ENCODE data around the gene ABITRAM. TPM values are rescaled to one million over a fixed set of nuclear protein-coding genes. Genes with fewer than 3 reads are reported as not detected.
"Not testable (repeated sequence)": the region's sequence is repeated elsewhere in the genome, so short reads cannot be mapped to it uniquely, and the experiment has no call there.

The ABITRAM gene
- total RNA-seq, 4 donors from 2014 or later = 9.8 to 17.2 (median 12.8) TPM

DNA sequence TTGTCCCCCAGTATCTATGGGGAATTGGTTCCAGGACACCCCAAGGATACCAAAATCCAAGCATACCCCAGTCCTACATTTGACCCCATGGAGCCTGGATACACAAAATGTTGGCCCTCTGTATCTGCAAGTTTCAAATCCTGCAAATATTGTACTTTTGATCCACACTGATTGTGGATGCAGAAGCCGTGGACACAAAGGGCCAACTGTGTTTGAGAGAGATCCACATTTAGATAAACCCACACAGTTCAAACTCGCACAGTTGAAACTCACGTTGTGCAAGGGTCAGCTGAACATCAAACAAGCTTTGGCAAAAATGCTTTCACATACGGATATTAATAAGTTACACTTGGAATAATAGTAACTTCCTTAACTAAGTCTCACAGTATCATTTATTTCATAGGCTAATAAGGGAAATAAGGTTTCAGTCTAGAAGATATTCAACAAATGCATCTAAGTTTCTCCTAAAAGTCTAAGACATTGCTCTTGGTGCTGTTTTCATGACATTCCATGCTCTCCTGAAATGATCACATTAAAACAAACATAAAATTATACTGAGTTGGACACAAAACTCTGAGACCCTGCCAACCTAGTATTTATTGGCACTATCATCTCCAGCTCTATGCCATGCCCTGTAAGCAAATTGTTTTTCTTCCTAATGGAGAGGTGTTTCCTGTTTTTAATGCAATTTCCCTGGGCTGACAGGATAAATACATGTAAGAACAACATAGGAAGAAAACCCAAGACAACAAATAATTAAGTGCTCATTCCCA, 39.8 kb upstream of the ABITRAM start:
- Histone ChIP-seq H3K4me3 (no peak overlapping the region), H3K27me3 (no peaks in the 10 kb centered on the region), H3K27ac (no peak overlapping the region), H3K4me1 (no peaks in the 10 kb centered on the region), H3K9me3 (no peaks in the 10 kb centered on the region), H3K36me3 (peaks cover 7 to 100% (median 49%) of the 10 kb centered on the region in 3 donors)
- intact Hi-C loops (cut with DNase I) = no loop called here
- TF ChIP-seq CTCF (IDR thresholded peaks at IDR 0.05) = no peak
- DNase-seq = no peak
- WGBS, 2 donors = 84 to 94% methylated on average over 4 of the region's 4 CpGs

- Histone ChIP-seq H3K36me3 (peaks cover 0 to 100% (median 36%) of the 10 kb centered on the region in 3 donors), H3K27me3 (no peaks in the 10 kb centered on the region), H3K27ac (no peak overlapping the region), H3K4me3 (no peak overlapping the region), H3K9me3 (no peaks in the 10 kb centered on the region), H3K4me1 (no peaks in the 10 kb centered on the region)
- TF ChIP-seq CTCF (IDR thresholded peaks at IDR 0.05) = no peak
- no peak for TF ChIP-seq POLR2A (IDR thresholded peaks at IDR 0.05)
- DNase-seq = no peak
- WGBS, 2 donors = 88 to 95% methylated on average over 2 of the region's 2 CpGs
- intact Hi-C loops (cut with DNase I) = no loop called here
Measured at GRCh38 chr9:108897324-108898096, 36.7 kb upstream of the ABITRAM start.

GRCh38 chr9:108899023-108899695, 35.0 kb upstream of the ABITRAM start:
- DNase-seq; H3K27me3 ChIP-seq; intact Hi-C loops (cut with DNase I); H3K4me3 ChIP-seq; H3K4me1 ChIP-seq; H3K27ac ChIP-seq; H3K9me3 ChIP-seq: not testable (repeated sequence)
- H3K36me3 ChIP-seq = peaks cover 0 to 100% (median 35%) of the 10 kb centered on the region in 3 donors
- 88 to 93% methylated on average over 8 of the region's 8 CpGs for WGBS, 2 donors

DNA sequence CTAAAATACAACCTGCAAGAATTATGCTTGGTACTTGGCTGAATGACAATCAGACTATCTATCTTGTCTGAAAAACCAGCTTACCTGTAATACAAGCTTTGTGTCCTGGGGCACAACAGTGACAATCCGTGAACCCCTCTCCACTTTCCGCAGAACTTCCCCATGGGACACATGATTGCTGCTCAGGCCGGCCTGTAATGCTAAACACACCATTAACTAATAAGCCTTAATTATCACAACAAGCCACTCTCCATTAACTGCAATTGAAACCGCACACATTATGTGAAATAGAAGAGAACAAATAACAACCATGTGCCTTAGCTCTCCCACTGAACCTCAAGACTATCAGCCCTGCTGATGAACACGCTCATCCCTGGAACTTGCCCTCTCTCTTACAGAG, 34.0 kb upstream of the ABITRAM start:
- H3K4me3 ChIP-seq = no peak overlapping the region
- 94 to 96% methylated on average over 5 of the region's 5 CpGs for WGBS, 2 donors
- H3K9me3 ChIP-seq = no peaks in the 10 kb centered on the region
- intact Hi-C loops (cut with DNase I) = no loop called here
- H3K27ac ChIP-seq = no peak overlapping the region
- TF ChIP-seq CTCF (IDR thresholded peaks at IDR 0.05) = no peak
- no peak for TF ChIP-seq POLR2A (IDR thresholded peaks at IDR 0.05)
- H3K4me1 ChIP-seq = no peaks in the 10 kb centered on the region
- DNase-seq = no peak
- H3K36me3 ChIP-seq = peaks cover 0 to 100% (median 30%) of the 10 kb centered on the region in 3 donors
- H3K27me3 ChIP-seq = no peaks in the 10 kb centered on the region

- no peaks in the 10 kb centered on the region for H3K9me3 ChIP-seq
- no peak overlapping the region for H3K27ac ChIP-seq
- WGBS, 2 donors = 75 to 86% methylated on average over 2 of the region's 2 CpGs
- H3K36me3 ChIP-seq = peaks cover under 1 to 100% (median 22%) of the 10 kb centered on the region in 3 donors
- H3K4me3 ChIP-seq = no peak overlapping the region
- TF ChIP-seq CTCF (IDR thresholded peaks at IDR 0.05) (no peak), POLR2A (IDR thresholded peaks at IDR 0.05) (no peak)
- no peaks in the 10 kb centered on the region for H3K27me3 ChIP-seq
- no peak for DNase-seq
- intact Hi-C loops (cut with DNase I) = no loop called here
- H3K4me1 ChIP-seq = no peaks in the 10 kb centered on the region
Measured at GRCh38 chr9:108903420-108904103, 30.6 kb upstream of the ABITRAM start.
